ENCODE data around the gene SEH1L. TPM values are rescaled to one million over a fixed set of nuclear protein-coding genes. Genes with fewer than 3 reads are reported as not detected.

SEH1L gene, protein sequence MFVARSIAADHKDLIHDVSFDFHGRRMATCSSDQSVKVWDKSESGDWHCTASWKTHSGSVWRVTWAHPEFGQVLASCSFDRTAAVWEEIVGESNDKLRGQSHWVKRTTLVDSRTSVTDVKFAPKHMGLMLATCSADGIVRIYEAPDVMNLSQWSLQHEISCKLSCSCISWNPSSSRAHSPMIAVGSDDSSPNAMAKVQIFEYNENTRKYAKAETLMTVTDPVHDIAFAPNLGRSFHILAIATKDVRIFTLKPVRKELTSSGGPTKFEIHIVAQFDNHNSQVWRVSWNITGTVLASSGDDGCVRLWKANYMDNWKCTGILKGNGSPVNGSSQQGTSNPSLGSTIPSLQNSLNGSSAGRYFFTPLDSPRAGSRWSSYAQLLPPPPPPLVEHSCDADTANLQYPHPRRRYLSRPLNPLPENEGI
- 40.9 and 48.0 TPM in 2 replicates for total RNA-seq

DNA sequence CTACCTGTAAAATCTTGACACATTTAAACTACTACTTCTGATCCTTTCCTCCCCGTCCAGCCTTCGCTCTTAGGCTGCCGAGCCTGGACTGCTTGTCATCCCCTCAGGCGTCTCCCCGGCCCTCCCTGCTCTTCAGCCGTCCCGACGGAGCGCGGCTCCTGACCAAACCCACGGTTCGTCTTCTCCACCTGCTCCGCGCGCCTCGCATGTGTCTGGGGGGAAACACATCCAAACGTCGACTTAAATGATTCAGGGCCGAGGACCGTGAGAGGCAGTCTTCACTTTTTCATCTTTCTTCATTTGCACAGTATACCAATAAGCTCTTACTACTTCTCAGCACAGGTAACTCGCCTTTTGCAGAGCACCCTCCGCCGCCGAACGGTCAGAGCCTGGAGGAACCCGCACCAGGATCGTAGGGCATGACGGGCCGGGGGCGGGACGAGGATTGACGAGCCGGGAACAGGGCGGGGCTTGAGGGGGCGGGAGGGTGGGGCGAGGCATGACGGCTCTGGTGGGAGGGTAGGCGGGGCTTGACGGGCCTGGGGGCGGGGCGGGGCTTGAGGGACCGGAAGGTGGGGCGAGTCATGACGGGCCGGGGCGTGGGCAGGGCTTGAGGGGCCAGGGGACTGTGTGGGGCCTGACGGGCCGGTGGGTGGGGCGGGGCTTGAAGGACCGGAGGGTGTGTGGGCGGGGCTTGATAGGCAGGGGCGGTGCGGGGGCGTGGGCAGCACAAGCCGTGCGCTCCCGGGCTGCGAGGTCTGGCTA lies at the start of gene SEH1L:
Gene SEH1L (plus strand): TSS at position 727 of the 765 bp plus-strand sequence. CDS start 111 bp downstream, outside the sequence.

DNA sequence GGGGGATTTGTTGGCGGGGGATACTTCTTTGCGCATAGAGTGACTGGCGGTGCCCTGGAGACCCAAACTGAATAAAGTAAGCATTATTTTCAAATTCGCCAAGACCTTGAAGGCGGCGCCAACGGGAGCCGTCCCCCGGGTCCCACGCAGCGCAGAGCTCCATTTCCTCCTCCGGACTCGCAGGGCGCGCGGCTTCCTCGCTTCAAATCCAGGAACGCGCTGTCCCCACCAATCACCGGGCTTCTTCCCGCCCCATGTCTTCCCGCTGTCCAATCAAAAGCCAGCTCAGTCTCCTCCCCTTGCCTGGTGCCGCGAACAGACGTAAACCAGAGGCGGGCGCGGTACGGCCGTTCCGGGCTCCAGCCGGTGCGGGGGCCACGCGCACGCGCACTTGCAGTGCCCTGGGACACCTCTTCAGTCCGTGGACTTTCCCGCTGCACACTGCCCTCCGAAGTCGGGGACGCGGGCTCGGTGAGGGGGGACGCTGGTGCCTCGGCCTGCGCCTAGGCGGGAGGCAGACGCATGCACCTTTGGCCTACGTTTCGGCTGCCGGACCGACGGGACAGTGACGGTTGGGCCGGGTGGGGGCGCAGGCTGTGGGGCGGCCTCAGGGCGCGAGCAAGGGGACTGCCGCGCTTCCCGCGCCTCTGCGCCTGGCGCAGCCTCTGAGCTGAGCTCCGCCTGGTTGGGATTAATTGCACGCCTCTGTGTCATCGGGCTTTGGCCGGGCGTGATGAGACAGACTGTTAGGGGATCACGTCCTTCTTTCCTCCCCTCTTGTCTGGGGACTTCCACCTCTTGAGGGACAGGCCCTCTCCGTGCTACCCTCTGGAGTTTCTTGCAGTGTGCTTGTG lies 43.4 kb downstream of the SEH1L start, which contains the start of gene CEP192:
Gene CEP192 (plus strand): TSS at position 396 of the 854 bp plus-strand sequence. CDS start 8,063 bp downstream, outside the sequence.

Other genes with a start within 250 kb of the SEH1L start
- gene CEP76, start 245.3 kb upstream of the SEH1L start, total RNA-seq: 5.2 and 6.1 TPM in 2 replicates
- 52.9 and 59.1 TPM in 2 replicates for gene PSMG2, start 245.0 kb upstream of the SEH1L start, total RNA-seq
- 19.3 and 26.1 TPM in 2 replicates for gene PTPN2, start 63.8 kb upstream of the SEH1L start, total RNA-seq
- 29.5 and 37.6 TPM in 2 replicates for gene CEP192, start 43.4 kb downstream of the SEH1L start, total RNA-seq